ENCODE measurements around the gene ADM.

DNA sequence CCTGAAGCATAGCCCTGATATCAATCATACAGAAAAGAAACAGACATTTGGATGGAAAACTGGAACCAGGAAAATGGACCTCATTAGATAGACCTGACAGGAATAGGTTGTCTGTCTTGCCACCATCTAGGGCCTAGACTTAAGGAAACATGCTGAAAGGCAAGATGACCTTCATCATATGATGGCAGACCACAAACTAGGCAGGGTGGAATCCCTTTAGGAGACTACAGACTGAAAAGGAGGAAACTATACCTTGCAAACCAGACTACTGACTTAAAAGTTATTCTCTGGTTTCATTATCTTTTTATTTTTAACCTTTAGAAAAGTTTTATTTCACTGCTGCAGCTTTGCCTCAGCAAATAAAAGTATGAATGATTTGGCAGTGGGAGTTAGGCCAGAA, 31.1 kb upstream of the ADM start:
- no peak for TF ChIP-seq EZH2 (IDR thresholded peaks at IDR 0.05; ENCODE audit: low read length, unreplicated experiment)
- TF ChIP-seq, protein P1, sequence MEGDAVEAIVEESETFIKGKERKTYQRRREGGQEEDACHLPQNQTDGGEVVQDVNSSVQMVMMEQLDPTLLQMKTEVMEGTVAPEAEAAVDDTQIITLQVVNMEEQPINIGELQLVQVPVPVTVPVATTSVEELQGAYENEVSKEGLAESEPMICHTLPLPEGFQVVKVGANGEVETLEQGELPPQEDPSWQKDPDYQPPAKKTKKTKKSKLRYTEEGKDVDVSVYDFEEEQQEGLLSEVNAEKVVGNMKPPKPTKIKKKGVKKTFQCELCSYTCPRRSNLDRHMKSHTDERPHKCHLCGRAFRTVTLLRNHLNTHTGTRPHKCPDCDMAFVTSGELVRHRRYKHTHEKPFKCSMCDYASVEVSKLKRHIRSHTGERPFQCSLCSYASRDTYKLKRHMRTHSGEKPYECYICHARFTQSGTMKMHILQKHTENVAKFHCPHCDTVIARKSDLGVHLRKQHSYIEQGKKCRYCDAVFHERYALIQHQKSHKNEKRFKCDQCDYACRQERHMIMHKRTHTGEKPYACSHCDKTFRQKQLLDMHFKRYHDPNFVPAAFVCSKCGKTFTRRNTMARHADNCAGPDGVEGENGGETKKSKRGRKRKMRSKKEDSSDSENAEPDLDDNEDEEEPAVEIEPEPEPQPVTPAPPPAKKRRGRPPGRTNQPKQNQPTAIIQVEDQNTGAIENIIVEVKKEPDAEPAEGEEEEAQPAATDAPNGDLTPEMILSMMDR (conservative IDR thresholded peaks at IDR 0.05; ENCODE audit: low read depth, low read length), result no peak
